Measurements from ENCODE around the gene S100A13.
"Not testable (repeated sequence)": the region's sequence is repeated elsewhere in the genome, so short reads cannot be mapped to it uniquely, and the experiment has no call there.

The S100A13 gene

DNA sequence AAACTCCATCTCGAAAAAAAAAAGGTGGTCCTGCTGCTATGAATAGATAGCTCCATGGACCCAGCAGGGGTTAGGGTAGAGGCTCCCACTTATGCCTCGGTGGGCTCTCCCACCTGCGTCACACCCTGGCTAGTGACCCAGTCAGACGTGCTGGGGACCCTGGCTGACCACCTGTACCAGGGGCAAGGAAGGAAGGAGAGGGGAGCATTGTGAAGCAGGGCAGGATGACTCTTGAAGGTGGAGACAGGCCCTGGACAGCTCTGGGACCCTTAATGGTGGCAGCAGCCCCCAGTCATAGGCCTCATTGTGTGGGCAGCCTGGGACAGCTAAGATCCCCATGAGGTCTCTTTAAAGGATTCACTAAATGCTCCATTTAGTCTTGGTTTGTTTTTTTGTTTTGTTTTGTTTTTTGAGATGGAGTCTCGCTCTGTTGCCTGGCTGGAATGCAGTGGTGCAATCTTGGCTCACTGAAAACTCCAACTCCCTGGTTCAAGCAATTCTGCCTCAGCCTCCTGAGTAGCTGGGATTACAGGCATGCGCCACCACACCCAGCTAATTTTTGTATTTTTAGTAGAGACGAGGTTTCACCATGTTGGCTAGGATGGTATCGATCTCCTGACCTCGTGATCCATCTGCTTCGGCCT lies 20.8 kb upstream of the S100A13 start:
- DNase-seq, result no peak

DNA sequence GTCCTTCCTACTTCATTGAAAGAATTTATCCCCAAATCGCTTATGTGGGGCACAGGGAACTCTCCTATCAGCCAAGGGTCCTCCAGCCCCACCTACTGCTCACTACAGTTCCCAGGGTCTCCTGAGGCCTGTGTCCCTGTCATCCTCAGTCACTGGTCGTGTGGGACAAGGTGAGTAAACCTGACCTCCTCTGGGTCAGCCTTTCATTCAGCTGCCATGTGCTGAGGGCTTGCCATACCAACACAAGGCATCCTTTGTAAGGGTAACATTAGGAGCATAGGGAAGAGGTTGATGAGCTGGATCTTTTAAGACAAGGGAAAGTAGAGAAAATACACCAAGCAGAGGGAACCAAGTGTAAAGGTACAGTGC lies 20.0 kb upstream of the S100A13 start:
- no peak for DNase-seq

DNA sequence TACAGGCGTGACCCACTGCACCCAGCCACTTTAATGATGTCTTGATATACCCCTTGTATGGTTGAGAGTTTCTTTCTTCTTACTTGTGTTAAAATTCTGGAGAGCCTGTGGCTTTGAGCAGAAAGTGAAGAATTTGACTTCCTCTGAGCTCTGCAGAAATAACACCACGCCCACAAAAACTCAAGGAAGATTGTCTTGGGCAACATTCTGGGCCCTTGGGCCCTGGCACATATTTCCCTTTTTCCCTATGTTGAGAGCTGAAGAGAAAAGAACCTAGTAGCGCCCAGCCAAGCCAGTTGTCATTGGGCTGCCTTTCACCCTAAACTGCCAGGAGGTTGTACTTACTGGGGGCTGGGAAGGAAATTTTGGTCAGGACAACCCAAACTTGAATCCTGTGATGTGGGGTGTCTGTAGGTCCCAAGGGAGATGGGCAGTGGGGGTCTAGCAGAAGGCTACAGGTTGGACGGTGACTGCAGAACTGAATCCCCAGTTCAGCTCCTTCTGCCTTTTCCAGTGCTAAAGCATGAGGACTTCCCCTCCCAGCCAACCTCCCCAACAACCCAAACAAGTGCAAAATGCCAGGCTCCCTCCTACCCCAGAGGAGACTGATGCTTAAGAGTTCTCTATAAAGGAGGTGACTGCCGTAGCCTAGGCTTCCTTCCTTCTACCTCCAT lies 19.5 kb upstream of the S100A13 start:
- DNase-seq, result no peak

- no peak for DNase-seq
Measured at GRCh38 chr1:153643816-153644215, 16.5 kb upstream of the S100A13 start.

- no peak for DNase-seq
Measured at GRCh38 chr1:153643100-153643499, 15.8 kb upstream of the S100A13 start.

DNA sequence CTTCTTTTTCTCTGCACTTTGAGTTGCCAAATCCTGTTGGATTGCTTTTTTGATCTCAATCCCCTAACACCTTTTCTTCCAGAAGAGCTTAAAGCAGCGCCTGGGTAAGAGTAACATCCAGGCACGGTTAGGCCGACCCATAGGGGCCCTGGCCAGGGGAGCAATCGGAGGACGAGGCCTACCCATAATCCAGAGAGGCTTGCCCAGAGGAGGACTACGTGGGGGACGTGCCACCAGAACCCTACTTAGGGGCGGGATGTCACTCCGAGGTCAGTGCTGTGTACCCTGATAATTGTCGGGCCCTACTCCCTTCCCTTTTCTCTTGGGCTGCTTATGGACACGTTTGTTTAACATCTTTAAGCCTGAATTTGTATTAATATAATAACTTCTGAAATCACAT lies 14.9 kb upstream of the S100A13 start:
- no peak for DNase-seq

DNA sequence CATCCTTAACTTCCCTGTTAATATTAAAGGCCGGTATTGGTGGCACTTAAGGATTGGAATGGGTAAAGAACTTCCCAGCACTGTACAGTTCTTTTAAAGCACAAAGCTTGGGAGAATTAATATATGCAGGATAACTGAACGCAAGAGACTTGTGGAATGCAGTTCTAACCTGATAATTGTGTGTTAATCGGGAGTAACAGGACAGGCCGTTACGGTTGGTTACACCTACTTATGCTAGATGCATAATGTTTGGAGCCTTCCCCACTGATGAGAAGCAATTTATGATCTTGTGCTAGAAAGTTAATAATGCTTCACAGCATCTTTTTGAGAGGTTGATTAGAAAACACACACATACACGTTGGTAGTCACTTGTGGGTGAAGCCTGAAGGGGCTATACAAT lies 13.6 kb upstream of the S100A13 start:
- no peak for DNase-seq

GRCh38 chr1:153640213-153640612 lies 12.9 kb upstream of the S100A13 start:
- DNase-seq, result not testable (repeated sequence)

GRCh38 chr1:153639280-153639679 lies 12.0 kb upstream of the S100A13 start:
- no peak for DNase-seq

GRCh38 chr1:153638261-153638660 lies 11.0 kb upstream of the S100A13 start:
- DNase-seq, result no peak

GRCh38 chr1:153636312-153636711 lies 9.0 kb upstream of the S100A13 start:
- DNase-seq, result no peak

GRCh38 chr1:153635872-153636271 lies 8.6 kb upstream of the S100A13 start:
- no peak for DNase-seq

GRCh38 chr1:153633754-153634665 lies 6.7 kb upstream of the S100A13 start, which contains the start of gene CHTOP:
Gene CHTOP, plus strand, starts transcription at chr1:153634066. Its CDS starts 2,523 bp downstream, at chr1:153636589.
- peak; percentile 100 for DNase-seq

- peak in 1 of 2 experiments; percentile 78 for DNase-seq
Measured at GRCh38 chr1:153633161-153633753, 6.0 kb upstream of the S100A13 start.

DNA sequence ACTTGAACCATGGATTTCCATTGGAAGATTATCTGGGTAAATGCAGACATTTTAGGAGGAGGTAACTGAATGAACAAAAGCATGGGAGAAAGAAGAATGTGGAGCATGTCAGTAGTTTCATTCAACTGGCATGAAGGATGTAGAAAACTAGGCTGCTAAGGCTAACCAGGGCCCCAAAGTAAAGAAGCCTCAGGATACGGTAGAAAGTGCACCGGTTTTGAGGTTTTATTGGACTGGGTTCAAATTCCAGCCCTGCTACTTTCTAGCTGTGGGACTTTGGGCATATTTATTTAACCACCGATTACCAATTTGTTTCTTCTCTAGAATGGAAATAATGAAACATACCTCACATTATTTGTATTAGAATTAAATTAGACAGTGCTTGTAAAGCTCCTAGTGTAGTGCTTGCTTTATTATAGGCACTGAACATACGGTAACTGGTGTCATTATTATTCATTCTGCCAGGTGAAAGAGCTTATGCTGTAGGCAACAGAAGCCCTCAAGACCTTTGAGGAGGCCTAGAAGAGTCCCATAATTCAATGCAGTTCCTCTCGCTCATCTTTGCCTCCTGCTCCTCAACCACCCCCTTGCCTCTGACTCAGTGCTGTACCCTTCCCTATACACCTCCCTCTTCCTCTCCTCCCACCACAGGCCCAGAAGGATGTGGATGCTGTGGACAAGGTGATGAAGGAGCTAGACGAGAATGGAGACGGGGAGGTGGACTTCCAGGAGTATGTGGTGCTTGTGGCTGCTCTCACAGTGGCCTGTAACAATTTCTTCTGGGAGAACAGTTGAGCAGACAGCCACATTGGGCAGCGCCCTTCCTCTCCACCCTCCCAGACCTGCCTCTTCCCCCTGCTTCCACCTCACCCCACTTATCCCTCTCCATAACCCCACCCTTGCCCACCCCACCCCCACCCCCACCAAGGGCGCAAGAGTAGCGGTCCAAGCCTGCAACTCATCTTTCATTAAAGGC lies 4.0 kb upstream of the S100A13 start:
- no peak for DNase-seq

- DNase-seq, result no peak
Measured at GRCh38 chr1:153630384-153630783, 3.1 kb upstream of the S100A13 start.

DNA sequence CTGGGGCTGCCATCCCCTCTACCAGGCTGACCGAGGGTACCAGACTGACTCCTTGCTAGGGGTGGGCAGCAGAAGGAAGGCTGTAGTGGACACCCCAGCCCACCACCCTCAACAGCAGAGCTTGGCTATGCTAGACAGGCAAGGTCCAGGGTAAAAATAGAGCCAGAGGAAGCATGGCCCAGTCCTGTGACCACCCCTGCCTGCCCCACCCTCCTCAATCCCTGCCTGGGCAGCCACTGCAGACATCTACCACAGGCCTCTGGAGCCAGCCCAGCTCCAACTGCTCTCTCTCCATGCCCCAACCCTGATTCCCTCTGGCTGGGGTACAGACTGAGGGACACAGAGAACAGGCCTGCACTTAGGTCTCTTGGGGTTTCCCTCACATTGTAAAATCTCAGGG lies 2.7 kb upstream of the S100A13 start:
- no peak for DNase-seq

DNA sequence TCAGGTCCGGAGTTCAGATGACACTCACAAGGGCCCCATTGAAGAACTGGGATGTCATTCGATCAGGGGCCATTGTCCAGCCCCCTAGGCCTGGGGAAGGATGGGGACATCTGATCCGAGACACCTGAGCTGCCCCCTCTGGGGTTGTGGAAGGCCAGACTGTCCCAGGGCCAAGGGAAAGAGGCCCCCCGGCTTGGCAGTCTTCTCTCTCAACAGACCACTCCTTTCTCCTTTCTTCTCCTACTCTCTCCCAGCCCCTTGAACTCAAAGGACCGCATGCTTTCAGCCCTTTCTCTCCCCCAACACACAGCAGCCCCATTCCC lies 2.0 kb upstream of the S100A13 start:
- DNase-seq, result no peak

DNA sequence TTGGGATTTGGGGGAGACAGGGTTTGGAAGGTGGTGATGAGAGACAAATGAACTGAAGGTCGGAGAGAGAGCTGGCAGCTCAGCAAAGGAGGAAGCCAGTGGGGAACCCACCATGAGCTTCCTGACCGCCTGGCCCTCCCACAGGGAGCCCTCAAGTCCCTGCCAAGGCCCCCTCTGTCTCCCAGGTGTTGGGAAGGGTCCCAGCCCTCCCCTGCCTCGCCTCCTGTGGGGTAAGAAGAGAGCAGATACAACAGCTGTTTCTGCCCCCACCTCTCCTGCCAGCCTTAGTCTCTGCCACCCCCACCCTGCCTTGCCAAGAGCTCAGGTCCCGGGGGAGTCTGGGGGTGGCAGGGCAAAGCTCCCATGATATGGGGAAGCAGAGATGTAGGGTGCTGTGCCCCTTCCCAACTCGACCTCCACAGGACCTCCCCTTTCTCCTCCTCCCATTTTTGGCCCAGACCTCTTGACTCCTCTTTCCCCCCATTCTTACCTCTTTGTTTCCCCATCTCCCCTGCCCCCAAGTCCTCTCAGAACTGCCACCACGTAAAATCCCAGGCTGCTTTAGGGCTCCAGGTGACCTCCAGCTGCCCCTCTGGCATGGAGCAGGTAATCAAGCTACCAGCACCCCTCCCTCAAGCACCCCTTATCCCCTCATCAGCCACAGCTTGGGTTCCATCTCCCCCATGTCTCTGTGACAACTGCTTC lies 1.5 kb upstream of the S100A13 start:
- DNase-seq, result no peak

GRCh38 chr1:153627715-153628626 lies 666 bp upstream of the S100A13 start, which contains the start of gene S100A1:
Gene S100A1, plus strand, starts transcription at chr1:153628434. Its CDS starts 2,088 bp downstream, at chr1:153630522.
- no peak for DNase-seq
